UCSD-AML1 (cell line): Measurements from ENCODE around the gene HERC2.
"Not testable (repeated sequence)": the region's sequence is repeated elsewhere in the genome, so short reads cannot be mapped to it uniquely, and the experiment has no call there.

Source experiments
- DNase-seq: peaks from one replicate; lab custom pipeline; 2025; ENCODE audit not compliant: unreplicated experiment; lab: John Stamatoyannopoulos, UW

The HERC2 gene

GRCh38 chr15:28274635-28275034 lies 47.3 kb downstream of the HERC2 start:
- no peak for DNase-seq

DNA sequence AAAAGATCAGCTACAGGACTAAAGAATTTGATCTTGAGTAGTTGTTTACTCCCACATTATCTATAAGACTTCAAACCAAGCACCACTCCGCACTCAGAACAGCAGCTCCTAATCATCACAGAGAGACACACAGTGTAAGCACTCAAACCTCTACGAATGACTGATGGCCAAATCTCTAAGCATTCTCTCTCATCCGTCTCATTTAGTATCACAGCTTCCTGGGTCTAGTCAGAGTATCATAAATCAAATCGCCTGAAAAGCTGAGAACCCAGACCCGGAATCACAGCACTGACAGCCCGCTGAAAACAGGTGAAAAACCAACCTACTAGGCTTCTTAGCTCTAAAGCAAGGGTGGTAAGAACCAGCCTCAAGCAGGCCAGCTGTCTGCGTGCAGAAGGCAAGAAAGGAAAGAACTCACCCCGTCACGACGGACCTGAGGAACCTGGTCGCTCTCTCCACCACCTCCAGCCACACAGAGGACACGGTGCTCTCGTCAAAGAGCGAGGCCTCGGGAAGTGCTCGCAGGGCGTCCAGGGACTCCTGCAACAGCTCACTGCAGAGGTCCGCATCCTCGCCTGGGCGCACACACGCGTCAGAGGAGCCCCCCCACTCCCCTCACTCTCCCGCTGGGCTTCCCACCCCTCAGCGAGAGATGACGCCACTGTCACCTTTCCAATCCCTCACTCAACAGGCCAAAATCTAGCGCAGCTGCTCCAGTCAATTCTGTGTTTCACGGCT lies 47.9 kb downstream of the HERC2 start:
- no peak for DNase-seq

- no peak for DNase-seq
Observed at GRCh38 chr15:28273468-28273867, 48.5 kb downstream of the HERC2 start.

- no peak for DNase-seq
Observed at GRCh38 chr15:28272587-28272986, 49.4 kb downstream of the HERC2 start.

GRCh38 chr15:28271697-28272260 lies 50.2 kb downstream of the HERC2 start:
- DNase-seq: no peak

DNA sequence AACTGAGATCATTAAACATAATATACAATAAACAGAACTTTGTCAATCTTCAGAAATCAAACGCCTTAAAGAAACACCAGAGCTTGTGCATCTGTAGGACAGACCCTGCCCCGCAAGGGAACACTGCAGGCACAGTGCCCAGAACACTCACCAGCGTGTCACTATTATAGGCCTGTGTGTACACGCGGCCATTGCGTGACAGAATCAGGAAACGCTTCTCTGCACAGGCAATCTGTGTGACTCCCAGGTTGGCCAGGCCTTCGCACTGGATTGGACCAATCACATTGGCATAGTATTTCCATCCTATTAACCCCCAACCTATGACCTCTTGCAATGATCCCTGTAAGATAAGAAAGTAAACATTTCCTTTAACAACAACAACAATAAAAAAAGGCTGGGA lies 52.9 kb downstream of the HERC2 start:
- no peak for DNase-seq

DNA sequence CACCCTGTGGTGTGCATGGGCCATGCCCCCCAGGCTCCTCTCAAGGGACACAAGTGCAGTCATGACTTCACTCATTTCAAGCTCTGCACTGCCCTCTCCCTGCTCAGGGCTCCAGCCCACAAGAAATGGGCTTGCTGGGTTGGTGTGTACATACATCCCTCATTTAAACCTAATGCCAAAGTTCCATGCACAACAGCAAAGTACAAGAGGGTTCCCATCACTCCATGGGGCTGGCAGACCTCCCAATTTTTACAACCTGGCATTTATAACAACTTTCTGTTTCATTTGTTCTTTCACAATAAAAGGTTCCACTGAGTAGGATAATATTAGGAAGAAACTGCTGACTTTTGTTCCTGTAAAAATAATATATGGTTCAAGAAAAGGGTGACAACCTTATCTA lies 54.3 kb downstream of the HERC2 start:
- DNase-seq: no peak

DNA sequence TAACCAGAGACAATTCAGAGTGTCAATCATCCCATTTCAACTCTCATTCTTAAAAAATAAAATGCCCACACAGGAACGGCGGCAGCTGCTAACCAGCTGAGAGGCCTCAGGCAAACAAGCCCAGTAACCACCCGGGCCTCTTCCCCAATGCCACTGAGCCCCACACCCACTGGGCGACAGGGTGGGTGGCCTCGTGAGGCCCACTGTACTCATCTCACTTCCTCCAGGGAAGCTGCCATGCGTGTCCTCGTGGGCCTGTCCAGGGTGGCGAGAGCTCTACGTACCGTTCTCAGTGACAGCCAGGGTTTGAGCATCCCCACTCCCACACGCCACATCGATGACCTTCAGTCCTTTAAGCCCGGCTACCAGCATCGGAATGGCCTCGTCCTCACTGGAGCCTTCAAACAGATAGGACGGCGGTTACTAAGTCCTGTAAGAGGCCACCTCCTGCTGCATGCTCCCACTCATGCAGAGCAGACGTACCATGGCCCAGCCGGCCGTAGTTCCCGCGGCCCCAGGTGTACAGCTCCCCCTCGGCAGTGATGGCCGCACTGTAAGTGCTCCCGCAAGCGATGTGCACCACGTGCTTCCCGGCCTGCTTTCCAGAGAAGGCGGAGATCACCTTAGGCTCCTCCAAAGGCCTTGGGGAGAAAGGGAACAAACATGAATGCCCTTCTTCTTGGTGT lies 56.5 kb downstream of the HERC2 start:
- no peak for DNase-seq

DNA sequence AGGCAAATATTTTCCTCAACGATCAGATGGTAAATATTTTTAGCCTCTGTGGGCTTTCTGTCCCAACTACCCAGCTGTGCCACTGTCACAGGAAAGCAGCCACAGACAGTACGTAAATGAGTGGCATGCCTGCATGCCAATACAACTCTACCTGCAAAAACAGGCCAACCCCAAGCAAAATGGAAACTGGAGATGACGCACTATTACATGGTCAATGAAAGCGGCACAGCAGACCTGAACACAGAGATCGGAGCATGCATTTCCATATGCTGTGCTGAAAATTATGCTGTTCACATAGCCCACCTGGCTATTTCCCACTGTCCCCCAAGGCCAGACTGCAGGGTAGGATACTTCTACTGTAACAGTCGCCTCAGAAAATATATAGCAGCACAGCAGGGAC lies 57.8 kb downstream of the HERC2 start:
- DNase-seq: no peak

DNA sequence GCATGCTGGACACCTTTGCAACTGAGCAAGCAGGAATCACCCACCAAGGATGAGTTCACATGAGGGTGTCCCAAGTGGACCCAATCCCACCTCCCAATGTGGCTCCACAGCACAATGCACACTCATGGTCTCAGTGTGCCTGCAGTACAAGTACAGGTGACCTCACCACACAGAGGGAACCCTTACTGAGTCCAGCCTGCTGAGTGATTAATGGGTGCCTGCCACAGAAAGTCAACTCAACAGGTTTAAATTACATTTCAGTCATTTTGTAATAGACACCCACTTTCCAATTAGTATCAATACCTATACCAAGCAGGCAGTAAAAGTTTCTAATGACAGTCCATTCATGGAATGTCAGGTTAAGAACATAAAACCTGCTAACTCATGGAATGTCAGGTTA lies 59.5 kb downstream of the HERC2 start:
- no peak for DNase-seq

GRCh38 chr15:28260722-28261121 lies 61.3 kb downstream of the HERC2 start:
- no peak for DNase-seq

GRCh38 chr15:28260317-28260716 lies 61.7 kb downstream of the HERC2 start:
- DNase-seq: no peak

GRCh38 chr15:28255965-28256364 lies 66.0 kb downstream of the HERC2 start:
- DNase-seq: no peak

GRCh38 chr15:28252831-28253230 lies 69.1 kb downstream of the HERC2 start:
- DNase-seq: no peak

- DNase-seq: no peak
Observed at GRCh38 chr15:28246605-28247004, 75.4 kb downstream of the HERC2 start.

- DNase-seq: no peak
Observed at GRCh38 chr15:28243901-28244300, 78.1 kb downstream of the HERC2 start.

- no peak for DNase-seq
Observed at GRCh38 chr15:28243399-28243798, 78.6 kb downstream of the HERC2 start.

- not testable (repeated sequence) for DNase-seq
Observed at GRCh38 chr15:28238296-28238695, 83.7 kb downstream of the HERC2 start.

GRCh38 chr15:28231743-28232142 lies 90.2 kb downstream of the HERC2 start:
- DNase-seq: not testable (repeated sequence)

DNA sequence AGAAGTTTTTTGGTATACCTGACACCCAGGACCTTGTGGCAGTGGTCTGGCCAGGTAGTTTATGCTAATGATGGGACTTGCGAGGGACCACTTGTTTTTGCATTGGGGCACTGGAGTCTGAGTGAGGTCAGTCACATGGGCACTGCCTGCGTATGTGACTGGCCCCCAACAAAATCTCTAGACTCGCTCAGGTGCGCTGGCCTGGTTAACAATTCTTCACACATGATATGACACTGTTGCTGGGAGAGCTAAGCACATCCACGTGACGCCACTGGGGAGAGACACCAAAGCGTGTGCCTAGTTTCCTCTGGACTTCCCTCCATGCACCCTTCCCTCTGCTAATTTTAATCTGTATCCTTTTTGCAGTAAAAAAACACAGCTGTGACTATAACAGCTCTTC lies 90.6 kb downstream of the HERC2 start:
- DNase-seq: not testable (repeated sequence)

DNA sequence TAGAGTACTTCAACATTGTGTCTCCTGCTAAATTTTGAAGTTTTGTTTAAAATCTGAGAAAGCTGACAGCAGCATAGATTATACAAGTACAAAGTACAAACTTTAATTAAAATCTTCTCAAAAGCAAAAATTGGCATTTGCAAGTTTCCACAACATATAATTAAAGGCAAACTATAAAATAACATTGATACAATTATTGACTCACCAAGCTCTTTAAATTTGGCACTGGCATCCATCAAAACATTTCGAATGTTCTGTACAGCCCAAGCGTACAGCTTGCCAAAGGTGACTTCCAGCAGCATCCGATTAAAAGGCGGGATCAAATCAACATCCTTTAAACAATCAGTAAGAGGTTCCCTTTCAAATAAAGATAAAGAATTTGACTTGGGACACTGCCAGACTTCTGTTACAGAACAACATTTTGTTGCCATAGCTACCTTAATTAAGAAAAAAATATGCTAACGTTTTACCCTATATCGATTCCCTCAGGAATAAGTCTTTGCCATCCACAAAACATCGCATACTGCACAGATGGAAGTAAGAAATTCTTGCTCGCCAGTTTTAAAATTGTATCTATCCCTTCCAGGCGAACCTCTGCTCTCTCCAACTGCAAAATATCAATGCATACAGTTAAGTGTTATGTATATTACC lies 92.9 kb downstream of the HERC2 start:
- DNase-seq: not testable (repeated sequence)

DNA sequence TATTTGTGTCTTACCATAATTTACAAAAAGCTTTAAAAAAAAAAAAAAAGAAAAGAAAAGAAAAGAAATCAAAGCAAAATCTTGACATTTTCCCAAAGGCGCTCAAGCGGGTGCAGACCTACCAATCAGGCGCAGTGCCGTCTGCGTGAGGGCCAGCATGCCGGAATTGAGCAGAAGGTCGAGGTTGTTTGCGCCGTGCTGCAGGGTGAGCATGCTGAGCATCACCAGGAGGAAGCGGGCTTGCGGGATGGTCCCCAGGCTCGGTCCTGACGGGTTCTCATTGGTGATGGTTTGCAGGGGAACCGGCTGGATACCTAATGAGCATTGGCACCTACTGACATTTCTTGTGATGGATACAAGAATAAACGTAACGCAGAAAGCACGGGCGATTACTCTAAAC lies 93.9 kb downstream of the HERC2 start:
- DNase-seq: no peak
